ENCODE data around the gene MAST2. TPM values are rescaled to one million over a fixed set of nuclear protein-coding genes. Genes with fewer than 3 reads are reported as not detected.

The MAST2 gene
- total RNA-seq, 2 donors from 2014 or later: 9.9 TPM

GRCh38 chr1:45767035-45767434 is 36.4 kb upstream of the MAST2 start:
- no peak for ATAC-seq
- no peak for DNase-seq
- 69 to 80% methylated on average over 6 of the region's 6 CpGs for WGBS, 2 donors
- Histone ChIP-seq H3K9me3 (no peaks in the 10 kb centered on the region), H3K27me3 (no peaks in the 10 kb centered on the region), H3K4me1 (no peaks in the 10 kb centered on the region), H3K36me3 (replicated peaks in 1 of 2; ENCODE audit: insufficient read depth in 1 of 2, low read depth in 2 of 2) (no peaks in the 10 kb centered on the region), H3K4me3 (no peak overlapping the region), H3K27ac (no peak overlapping the region)
- TF ChIP-seq CTCF (IDR thresholded peaks at IDR 0.05) (no peak), POLR2A (IDR thresholded peaks at IDR 0.05) (no peak)
- intact Hi-C loops (cut with DNase I): no loop called here

GRCh38 chr1:45769261-45769932 is 34.0 kb upstream of the MAST2 start:
- H3K9me3 ChIP-seq: no peaks in the 10 kb centered on the region

GRCh38 chr1:45772971-45773370 is 30.4 kb upstream of the MAST2 start:
- Histone ChIP-seq H3K27ac (no peak overlapping the region), H3K4me3 (no peak overlapping the region), H3K9me3 (no peaks in the 10 kb centered on the region), H3K27me3 (no peaks in the 10 kb centered on the region), H3K4me1 (no peaks in the 10 kb centered on the region), H3K36me3 (replicated peaks in 1 of 2; ENCODE audit: insufficient read depth in 1 of 2, low read depth in 2 of 2) (no peaks in the 10 kb centered on the region)
- intact Hi-C loops (cut with DNase I): no loop called here
- TF ChIP-seq POLR2A (IDR thresholded peaks at IDR 0.05) (no peak), CTCF (IDR thresholded peaks at IDR 0.05) (no peak)
- 64 to 71% methylated on average over 3 of the region's 3 CpGs for WGBS, 2 donors
- ATAC-seq: no peak
- no peak for DNase-seq

More at GRCh38 chr1:45769261-45769932, 34.0 kb upstream of the MAST2 start:
- intact Hi-C loops (cut with DNase I): no loop called here
- no peak for DNase-seq
- 60 to 62% methylated on average over 3 to 4 of the region's 4 CpGs for WGBS, 2 donors
- Histone ChIP-seq H3K27ac (no peak overlapping the region), H3K36me3 (replicated peaks in 1 of 2; ENCODE audit: insufficient read depth in 1 of 2, low read depth in 2 of 2) (no peaks in the 10 kb centered on the region), H3K4me1 (no peaks in the 10 kb centered on the region), H3K4me3 (no peak overlapping the region), H3K27me3 (no peaks in the 10 kb centered on the region)
- ATAC-seq: no peak
- no peak for TF ChIP-seq POLR2A (IDR thresholded peaks at IDR 0.05)
- no peak for TF ChIP-seq CTCF (IDR thresholded peaks at IDR 0.05)

- no peaks in the 10 kb centered on the region for H3K27me3 ChIP-seq
- DNase-seq (no peak), ATAC-seq (no peak)
- H3K27ac ChIP-seq: no peak overlapping the region
- intact Hi-C loops (cut with DNase I): no loop called here
- no peaks in the 10 kb centered on the region for H3K4me1 ChIP-seq
- 79 to 82% methylated on average over 3 of the region's 3 CpGs for WGBS, 2 donors
- TF ChIP-seq CTCF (IDR thresholded peaks at IDR 0.05) (no peak), POLR2A (IDR thresholded peaks at IDR 0.05) (no peak)
- H3K36me3 ChIP-seq (replicated peaks in 1 of 2; ENCODE audit: insufficient read depth in 1 of 2, low read depth in 2 of 2): no peaks in the 10 kb centered on the region
- no peak overlapping the region for H3K4me3 ChIP-seq
- H3K9me3 ChIP-seq: no peaks in the 10 kb centered on the region
Observed at GRCh38 chr1:45775794-45776193, 27.6 kb upstream of the MAST2 start.

- 55 to 67% methylated on average over 4 of the region's 4 CpGs for WGBS, 2 donors
- Histone ChIP-seq H3K4me3 (no peak overlapping the region), H3K36me3 (replicated peaks in 1 of 2; ENCODE audit: insufficient read depth in 1 of 2, low read depth in 2 of 2) (no peaks in the 10 kb centered on the region), H3K27ac (no peak overlapping the region), H3K9me3 (no peaks in the 10 kb centered on the region), H3K4me1 (no peaks in the 10 kb centered on the region), H3K27me3 (no peaks in the 10 kb centered on the region)
- DNase-seq (no peak), ATAC-seq (no peak)
- intact Hi-C loops (cut with DNase I): no loop called here
- TF ChIP-seq POLR2A (IDR thresholded peaks at IDR 0.05): no peak
- no peak for TF ChIP-seq CTCF (IDR thresholded peaks at IDR 0.05)
Observed at GRCh38 chr1:45785583-45785982, 17.8 kb upstream of the MAST2 start.
